ENCODE data around the gene NRP1.
"Not testable (repeated sequence)": the region's sequence is repeated elsewhere in the genome, so short reads cannot be mapped to it uniquely, and the experiment has no call there.

NRP1 gene

DNA sequence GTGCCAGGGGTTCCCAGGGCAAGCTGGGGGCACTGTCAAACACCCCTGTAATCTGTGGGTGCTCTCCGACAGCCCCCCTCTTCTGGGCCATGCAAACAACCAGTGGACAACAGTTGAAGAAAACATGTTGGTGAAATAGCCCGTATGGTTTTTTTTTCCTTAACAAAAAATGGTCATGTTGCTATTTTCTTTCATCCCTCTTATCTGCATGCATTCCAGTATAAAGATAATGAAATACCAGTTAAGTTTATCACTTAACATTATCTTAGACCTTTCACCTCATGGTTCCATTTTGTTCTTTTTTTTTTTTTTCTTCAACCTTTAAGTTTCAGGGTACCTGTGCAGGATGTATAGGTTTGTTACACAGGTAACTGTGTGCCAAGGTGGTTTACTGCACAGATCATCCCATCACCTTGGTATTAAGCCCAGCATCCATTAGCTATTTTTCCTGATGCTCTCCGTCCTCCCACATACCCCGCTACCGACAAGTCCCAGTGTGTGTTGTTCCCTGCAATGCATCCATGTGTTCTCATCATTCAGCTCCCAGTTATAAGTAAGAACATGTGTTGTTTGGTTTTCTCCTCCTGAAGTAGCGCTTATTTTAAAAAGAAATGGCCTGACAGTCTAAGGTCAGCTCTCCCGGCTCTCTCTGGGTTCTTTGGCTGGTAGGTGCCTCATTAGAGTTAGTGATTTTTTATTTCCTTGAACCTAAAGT is 110.1 kb downstream of the NRP1 start:
- H4K20me1 ChIP-seq, result no peaks in the 10 kb centered on the region
- no peak overlapping the region for H3K27ac ChIP-seq
- H3K36me3 ChIP-seq, result no peaks in the 10 kb centered on the region
- no peak overlapping the region for H3K9ac ChIP-seq
- no peak overlapping the region for H3K4me3 ChIP-seq
- no peak for TF ChIP-seq Cebpa-rat (IDR thresholded peaks at IDR 0.05)
- no peaks in the 10 kb centered on the region for H3K27me3 ChIP-seq
- H3K4me1 ChIP-seq, result peaks cover 4% of the 10 kb centered on the region; the same call in 1 of the 2 replicates
- H3K4me2 ChIP-seq, result no peak overlapping the region
- peaks cover 6% of the 10 kb centered on the region; the same call in 1 of the 2 replicates for H3K9me3 ChIP-seq

GRCh38 chr10:33223326-33224000 is 111.0 kb downstream of the NRP1 start:
- Histone ChIP-seq H4K20me1 (no peaks in the 10 kb centered on the region), H3K4me3 (no peak overlapping the region), H3K36me3 (no peaks in the 10 kb centered on the region), H3K27ac (no peak overlapping the region), H3K9ac (no peak overlapping the region), H3K27me3 (no peaks in the 10 kb centered on the region), H3K4me1 (peaks cover 4% of the 10 kb centered on the region; the same call in 1 of the 2 replicates), H3K4me2 (no peak overlapping the region), H3K9me3 (peaks cover 6% of the 10 kb centered on the region; the same call in 1 of the 2 replicates)
- TF ChIP-seq Cebpa-rat (IDR thresholded peaks at IDR 0.05), result no peak

- H3K9ac ChIP-seq, H3K27ac ChIP-seq, H3K27me3 ChIP-seq, H3K4me3 ChIP-seq, H3K9me3 ChIP-seq, H3K4me2 ChIP-seq, H3K4me1 ChIP-seq, H4K20me1 ChIP-seq, H3K36me3 ChIP-seq: not testable (repeated sequence)
Measured at GRCh38 chr10:33222304-33222703, 112.2 kb downstream of the NRP1 start.

DNA sequence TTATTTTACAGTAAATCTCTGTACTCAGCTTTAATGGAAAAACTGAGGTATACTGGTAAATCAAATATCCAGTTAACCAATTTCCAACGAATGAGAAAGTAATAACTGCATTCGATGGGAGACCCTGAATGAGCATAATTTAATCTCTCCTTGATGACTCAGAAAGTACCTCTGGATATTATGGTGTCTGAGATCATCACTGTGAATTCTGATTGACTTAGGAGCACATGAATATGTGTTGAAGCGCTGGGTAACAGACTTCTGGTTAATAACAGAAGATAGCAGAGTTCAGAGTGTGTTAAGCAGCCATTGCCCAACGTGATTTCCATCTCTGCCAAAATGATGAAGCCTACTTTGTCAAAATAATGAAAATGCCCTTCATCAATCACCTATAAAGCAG is 116.6 kb downstream of the NRP1 start:
- Histone ChIP-seq H3K4me3 (no peak overlapping the region), H3K27ac (no peak overlapping the region), H3K36me3 (0 out of 2 replicates have a peak, but pooled peaks cover 5% of the 10 kb centered on the region), H3K4me1 (no peaks in the 10 kb centered on the region), H3K9ac (no peak overlapping the region), H4K20me1 (no peaks in the 10 kb centered on the region), H3K4me2 (no peak overlapping the region), H3K27me3 (no peaks in the 10 kb centered on the region), H3K9me3 (peaks cover 15% of the 10 kb centered on the region)
- TF ChIP-seq Cebpa-rat (IDR thresholded peaks at IDR 0.05), result no peak

- peaks cover 18% of the 10 kb centered on the region for H3K9me3 ChIP-seq
- no peak overlapping the region for H3K4me3 ChIP-seq
- TF ChIP-seq Cebpa-rat (IDR thresholded peaks at IDR 0.05), result no peak
- no peak overlapping the region for H3K27ac ChIP-seq
- H4K20me1 ChIP-seq, result no peaks in the 10 kb centered on the region
- no peak overlapping the region for H3K4me2 ChIP-seq
- 0 out of 2 replicates have a peak, but pooled peaks cover 6% of the 10 kb centered on the region for H3K36me3 ChIP-seq
- H3K9ac ChIP-seq, result no peak overlapping the region
- H3K27me3 ChIP-seq, result no peaks in the 10 kb centered on the region
- no peaks in the 10 kb centered on the region for H3K4me1 ChIP-seq
Measured at GRCh38 chr10:33216661-33217427, 117.6 kb downstream of the NRP1 start.

DNA sequence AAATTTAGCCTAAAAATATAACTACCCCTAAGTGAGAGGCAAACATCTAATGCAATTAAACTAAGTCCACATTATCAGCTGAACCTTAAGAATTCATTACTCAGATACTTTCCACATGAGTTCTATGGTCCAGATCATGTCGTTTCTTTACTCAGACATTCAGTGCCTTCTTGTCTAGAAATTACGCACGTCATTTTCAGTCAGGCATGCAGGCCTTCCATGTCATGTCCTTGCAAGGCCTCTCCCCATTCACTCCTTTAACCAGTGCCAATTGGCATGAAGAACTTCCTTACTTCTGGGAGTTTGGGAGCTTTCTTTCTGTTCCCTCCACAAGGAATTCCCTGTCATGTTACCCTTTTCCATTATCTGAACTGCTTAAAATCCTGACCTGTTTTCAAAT is 118.8 kb downstream of the NRP1 start:
- no peak for TF ChIP-seq Cebpa-rat (IDR thresholded peaks at IDR 0.05)
- peaks cover 12% of the 10 kb centered on the region; the same call in 1 of the 2 replicates for H3K9me3 ChIP-seq
- no peaks in the 10 kb centered on the region for H4K20me1 ChIP-seq
- 0 out of 2 replicates have a peak, but pooled peaks cover 6% of the 10 kb centered on the region for H3K36me3 ChIP-seq
- H3K4me1 ChIP-seq, result peaks cover 11% of the 10 kb centered on the region
- H3K4me3 ChIP-seq, result no peak overlapping the region
- H3K9ac ChIP-seq, result no peak overlapping the region
- no peak overlapping the region for H3K4me2 ChIP-seq
- no peak overlapping the region for H3K27ac ChIP-seq
- H3K27me3 ChIP-seq, result no peaks in the 10 kb centered on the region

DNA sequence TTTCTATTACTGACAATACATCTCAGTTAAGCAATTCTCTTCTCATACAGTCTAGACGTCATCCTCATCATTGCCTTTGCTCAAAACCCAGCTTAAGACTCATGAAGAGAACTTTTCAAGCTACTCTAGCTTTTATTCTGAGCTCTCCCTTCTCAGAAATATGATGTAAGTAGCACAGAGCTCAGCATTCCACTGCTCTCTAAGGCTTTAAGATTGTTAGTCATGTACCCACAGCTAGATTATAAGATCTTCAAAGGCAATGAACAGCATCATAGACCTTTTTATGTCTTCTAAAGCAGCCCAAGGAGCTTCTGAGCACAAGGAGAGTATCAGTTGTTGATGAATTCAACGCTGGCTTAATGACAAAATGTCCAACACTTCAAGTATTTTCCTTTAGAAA is 119.3 kb downstream of the NRP1 start:
- H3K27me3 ChIP-seq, result no peaks in the 10 kb centered on the region
- H3K36me3 ChIP-seq, result 0 out of 2 replicates have a peak, but pooled peaks cover 6% of the 10 kb centered on the region
- H4K20me1 ChIP-seq, result no peaks in the 10 kb centered on the region
- H3K4me3 ChIP-seq, result no peak overlapping the region
- peaks cover 12% of the 10 kb centered on the region; the same call in 1 of the 2 replicates for H3K9me3 ChIP-seq
- no peak overlapping the region for H3K9ac ChIP-seq
- no peak overlapping the region for H3K27ac ChIP-seq
- no peak overlapping the region for H3K4me2 ChIP-seq
- peaks cover 11% of the 10 kb centered on the region for H3K4me1 ChIP-seq
- no peak for TF ChIP-seq Cebpa-rat (IDR thresholded peaks at IDR 0.05)

DNA sequence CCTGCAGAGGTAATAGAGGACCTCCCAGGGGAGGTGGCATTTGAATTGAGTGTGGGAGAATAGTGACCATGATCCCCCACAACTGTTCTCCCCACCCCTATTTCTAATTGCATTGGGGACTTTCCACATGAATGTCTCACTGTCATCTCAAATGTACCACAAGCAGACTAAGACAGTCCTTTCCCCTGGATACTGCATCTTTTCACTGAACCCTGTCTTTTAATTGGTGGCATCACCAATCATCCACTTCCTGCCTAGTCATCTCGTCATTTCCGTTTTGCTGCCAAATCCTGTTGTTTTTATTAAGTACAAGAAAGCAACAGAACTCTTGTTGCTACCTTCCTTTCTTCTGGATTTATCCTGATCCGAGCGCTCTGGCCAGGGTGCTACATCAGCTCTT is 120.3 kb downstream of the NRP1 start:
- H3K9ac ChIP-seq, result no peak overlapping the region
- no peaks in the 10 kb centered on the region for H3K27me3 ChIP-seq
- H4K20me1 ChIP-seq, result no peaks in the 10 kb centered on the region
- H3K4me2 ChIP-seq, result no peak overlapping the region
- TF ChIP-seq Cebpa-rat (IDR thresholded peaks at IDR 0.05), result no peak
- H3K4me1 ChIP-seq, result peaks cover 11% of the 10 kb centered on the region
- peaks cover 12% of the 10 kb centered on the region; the same call in 1 of the 2 replicates for H3K9me3 ChIP-seq
- no peak overlapping the region for H3K27ac ChIP-seq
- H3K36me3 ChIP-seq, result 0 out of 2 replicates have a peak, but pooled peaks cover 6% of the 10 kb centered on the region
- H3K4me3 ChIP-seq, result no peak overlapping the region

- no peak overlapping the region for H3K4me3 ChIP-seq
- H3K27me3 ChIP-seq, result no peaks in the 10 kb centered on the region
- H3K4me2 ChIP-seq, result no peak overlapping the region; the same call in 1 of the 2 replicates
- H3K4me1 ChIP-seq, result peaks cover 25% of the 10 kb centered on the region
- H4K20me1 ChIP-seq, result no peaks in the 10 kb centered on the region
- H3K27ac ChIP-seq, result no peak overlapping the region; the same call in 1 of the 2 replicates
- TF ChIP-seq Cebpa-rat (IDR thresholded peaks at IDR 0.05), result no peak
- no peak overlapping the region for H3K9ac ChIP-seq
- H3K36me3 ChIP-seq, result 0 out of 2 replicates have a peak, but pooled peaks cover 6% of the 10 kb centered on the region
- H3K9me3 ChIP-seq, result peaks cover 12% of the 10 kb centered on the region; the same call in 1 of the 2 replicates
Measured at GRCh38 chr10:33212061-33212748, 122.3 kb downstream of the NRP1 start.
